Hepatocyte (in vitro differentiated cells): ENCODE results near the gene CHRNA4. TPM values are rescaled to one million over a fixed set of nuclear protein-coding genes. Genes with fewer than 3 reads are reported as not detected.

Experiments used
- DNase-seq: peaks from one replicate; pipeline ENCODE4 v3.0.0-alpha.2; 2016; ENCODE audit warnings: low spot score
- H2AFZ ChIP-seq: fragments of 200-600 bp; sonication (generic); 2 replicates; pipeline ENCODE4 v1.6.0; 2016; ENCODE audit warnings: antibody characterized with exemption, mild to moderate bottlenecking
- H3K27ac ChIP-seq: fragments of 200-600 bp; sonication (generic); 2 replicates; pipeline ENCODE4 v1.5.1; 2016; ENCODE audit warnings: mild to moderate bottlenecking
- H3K27me3 ChIP-seq: fragments of 200-600 bp; sonication (generic); 2 replicates; pipeline ENCODE4 v1.6.1; 2016
- H3K36me3 ChIP-seq: fragments of 200-600 bp; sonication (generic); replicated peaks from 2 replicates; pipeline ENCODE4 v1.5.1; 2016; ENCODE audit warnings: low read depth; ENCODE audit not compliant: insufficient read depth
- H3K4me1 ChIP-seq: fragments of 200-600 bp; sonication (generic); 2 replicates; pipeline ENCODE4 v1.5.1; 2016; ENCODE audit warnings: mild to moderate bottlenecking, moderate library complexity; ENCODE audit not compliant: insufficient read depth
- H3K4me2 ChIP-seq: fragments of 200-600 bp; sonication (generic); 2 replicates; pipeline ENCODE4 v1.6.0; 2016
- H3K4me3 ChIP-seq: fragments of 200-600 bp; sonication (generic); 2 replicates; pipeline ENCODE4 v1.5.1; 2016; ENCODE audit warnings: mild to moderate bottlenecking
- H3K79me2 ChIP-seq: fragments of 200-600 bp; sonication (generic); 2 replicates; pipeline ENCODE4 v1.6.0; 2017; ENCODE audit warnings: mild to moderate bottlenecking
- H3K9me2 ChIP-seq: fragments of 200-600 bp; sonication (generic); replicated peaks from 2 replicates; pipeline ENCODE4 v1.6.0; 2017; ENCODE audit warnings: mild to moderate bottlenecking; ENCODE audit not compliant: insufficient read depth
- H3K9me3 ChIP-seq: fragments of 200-600 bp; sonication (generic); 2 replicates; pipeline ENCODE4 v1.5.1; 2016; ENCODE audit warnings: low read depth, mild to moderate bottlenecking
- H4K20me1 ChIP-seq: fragments of 200-600 bp; sonication (generic); 2 replicates; pipeline ENCODE4 v1.6.0; 2016; ENCODE audit warnings: mild to moderate bottlenecking; ENCODE audit not compliant: insufficient read depth, poor library complexity, severe bottlenecking
- CTCF ChIP-seq: fragments of 200-600 bp; sonication (generic); IDR thresholded peaks from 2 replicates; pipeline ENCODE4 v1.5.1; 2016; ENCODE audit warnings: antibody characterized with exemption, mild to moderate bottlenecking; ENCODE audit not compliant: poor library complexity
- EZH2 ChIP-seq: fragments of 200-600 bp; sonication (generic); IDR thresholded peaks from 2 replicates; pipeline ENCODE4 v1.6.1; 2016; ENCODE audit warnings: antibody characterized with exemption, mild to moderate bottlenecking, borderline replicate concordance
- EZH2phosphoT487 ChIP-seq: fragments of 200-600 bp; sonication (generic); IDR thresholded peaks from one replicate; pipeline ENCODE4 v1.6.1; 2018; ENCODE audit warnings: antibody characterized with exemption, mild to moderate bottlenecking, low read depth, moderate library complexity; ENCODE audit not compliant: unreplicated experiment, severe bottlenecking
- WGBS: methylation state at CpG from one replicate; pipeline ENCODE4 v1.1.6; 2016; ENCODE audit warnings: low lambda C conversion rate; ENCODE audit errors: missing lambda C conversion rate; 5-methylcytosine and 5-hydroxymethylcytosine counted together
- polyA plus RNA-seq: library from polyadenylated mRNA; unstranded; fragments of >200 nt; fragmentation: Nextera tagmentation; extraction: Ambion mirVana; gene quantifications from 2 replicates; pipeline ENCODE4 v1.2.1, GENCODE V29; 2016
- total RNA-seq: library from RNA; depleted of rRNA; stranded (reverse); fragments of >200 nt; gene quantifications from 2 replicates; pipeline ENCODE4 v1.2.3, GENCODE V29; 2014

The CHRNA4 gene
- total and polyA plus RNA-seq, 2 experiments from 2014 or later = 0.25 TPM; not detected in 1

GRCh38 chr20:63346131-63347080 lies 14.7 kb downstream of the CHRNA4 start:
- H3K79me2 ChIP-seq = no peaks in the 10 kb centered on the region
- no peak overlapping the region for H2AFZ ChIP-seq
- no peaks in the 10 kb centered on the region for H3K4me1 ChIP-seq
- H3K4me3 ChIP-seq = no peak overlapping the region
- no peaks in the 10 kb centered on the region for H3K36me3 ChIP-seq
- no peak for DNase-seq
- no peak overlapping the region for H3K4me2 ChIP-seq
- no peak overlapping the region for H3K27ac ChIP-seq
- no peaks in the 10 kb centered on the region for H4K20me1 ChIP-seq
- H3K9me2 ChIP-seq = no peaks in the 10 kb centered on the region
- H3K9me3 ChIP-seq = no peaks in the 10 kb centered on the region
- TF ChIP-seq EZH2 (no peak), EZH2phosphoT487 (no peak), CTCF (no peak)
- H3K27me3 ChIP-seq = no peaks in the 10 kb centered on the region
- WGBS = 88% methylated on average over 50 of the region's 50 CpGs

DNA sequence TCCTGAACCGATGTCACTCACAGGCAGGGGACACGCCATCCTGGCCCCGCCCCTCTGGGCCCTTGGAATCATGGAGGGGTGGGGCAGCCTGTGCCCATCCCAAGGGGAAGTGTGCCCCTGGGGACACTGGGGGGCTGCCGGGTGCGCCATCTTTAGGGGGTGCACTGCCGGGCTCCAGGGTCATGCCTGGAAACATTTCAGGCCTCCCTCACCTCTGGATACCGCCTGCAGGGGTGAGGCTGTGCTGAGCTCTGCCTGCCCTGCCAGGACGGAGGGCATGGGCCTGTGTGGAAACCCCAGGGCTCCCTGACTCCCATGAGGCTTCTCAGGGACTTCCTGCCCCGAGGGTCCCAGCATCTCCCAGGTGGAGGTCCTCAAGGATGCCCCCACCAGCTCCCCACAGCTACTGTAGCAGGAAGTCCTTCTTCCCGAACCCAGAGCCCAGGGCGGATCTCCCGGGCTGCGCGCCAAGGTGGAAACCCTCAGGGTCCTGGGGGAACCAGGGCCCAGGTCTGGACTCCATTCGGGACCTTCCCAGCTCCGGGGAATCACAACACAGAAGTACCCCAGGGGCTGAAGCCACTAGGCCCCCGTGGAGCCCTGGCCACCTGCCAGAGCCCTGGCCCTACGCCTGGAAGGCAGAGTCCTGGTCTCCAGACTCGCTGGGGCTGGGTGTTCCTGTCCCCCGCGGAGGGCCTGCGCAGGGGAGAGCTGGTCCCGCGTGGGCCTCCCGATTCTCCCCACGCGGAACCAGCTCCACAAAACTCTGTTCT lies 15.6 kb downstream of the CHRNA4 start:
- no peaks in the 10 kb centered on the region for H4K20me1 ChIP-seq
- H3K79me2 ChIP-seq = no peaks in the 10 kb centered on the region
- H3K27ac ChIP-seq = no peak overlapping the region
- H3K9me3 ChIP-seq = no peaks in the 10 kb centered on the region
- no peak for DNase-seq
- no peak overlapping the region for H2AFZ ChIP-seq
- no peaks in the 10 kb centered on the region for H3K9me2 ChIP-seq
- no peaks in the 10 kb centered on the region for H3K36me3 ChIP-seq
- 92% methylated on average over 27 of the region's 27 CpGs for WGBS
- H3K4me1 ChIP-seq = no peaks in the 10 kb centered on the region
- no peak overlapping the region for H3K4me3 ChIP-seq
- no peak overlapping the region for H3K4me2 ChIP-seq
- TF ChIP-seq EZH2 (no peak), EZH2phosphoT487 (no peak), CTCF (no peak)
- H3K27me3 ChIP-seq = no peaks in the 10 kb centered on the region

DNA sequence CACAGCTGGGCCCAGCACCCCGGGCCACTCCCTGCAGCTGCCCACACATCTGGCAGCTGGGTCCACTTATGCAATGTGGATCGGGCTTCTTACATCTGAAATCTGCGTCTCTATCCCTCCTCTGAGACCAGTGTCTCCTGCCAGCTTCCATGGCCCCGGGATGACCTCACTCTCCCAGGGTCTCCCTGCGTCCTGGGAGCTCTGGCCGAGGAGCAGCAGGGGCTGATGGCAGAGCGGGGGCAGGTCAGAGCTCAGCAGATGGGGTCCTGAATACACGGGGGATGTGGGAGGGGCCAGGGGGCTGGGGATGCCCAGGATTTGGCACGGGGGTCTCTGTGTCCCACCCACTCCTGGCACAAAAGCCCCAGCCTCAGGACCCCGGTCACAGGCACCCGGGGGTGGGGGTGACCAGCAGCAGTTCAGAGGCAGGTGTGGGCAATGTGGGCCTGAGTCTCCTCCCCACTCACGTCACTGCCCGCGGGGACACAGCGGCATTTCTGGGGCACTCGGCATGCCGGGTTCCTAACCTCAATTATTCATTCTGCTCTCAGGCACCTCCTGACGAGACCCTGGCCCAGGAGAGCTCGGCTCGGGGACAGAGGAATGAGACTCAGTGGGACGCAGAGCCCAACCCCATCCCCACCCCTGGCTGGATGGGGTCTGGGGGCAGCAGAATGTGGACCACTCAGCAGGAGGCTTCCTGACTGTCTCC lies 16.4 kb downstream of the CHRNA4 start:
- no peaks in the 10 kb centered on the region for H3K79me2 ChIP-seq
- no peaks in the 10 kb centered on the region for H3K36me3 ChIP-seq
- 75% methylated on average over 20 of the region's 21 CpGs for WGBS
- no peak for TF ChIP-seq CTCF
- no peak for TF ChIP-seq EZH2
- TF ChIP-seq EZH2phosphoT487 = no peak
- no peak overlapping the region for H3K4me2 ChIP-seq
- H3K27me3 ChIP-seq = no peaks in the 10 kb centered on the region
- no peak overlapping the region for H3K27ac ChIP-seq
- no peak for DNase-seq
- no peaks in the 10 kb centered on the region for H4K20me1 ChIP-seq
- H3K9me2 ChIP-seq = no peaks in the 10 kb centered on the region
- H3K4me3 ChIP-seq = no peak overlapping the region
- no peaks in the 10 kb centered on the region for H3K9me3 ChIP-seq
- no peak overlapping the region for H2AFZ ChIP-seq
- no peaks in the 10 kb centered on the region for H3K4me1 ChIP-seq
